Liver (tissue), 3 donors: ENCODE data around the gene C1orf210.

Experiments
- CTCF ChIP-seq: fragments of 150-350 bp; IDR thresholded peaks from 2 replicates; pipeline ENCODE4 v1.5.1; 2017; ENCODE audit warnings: improper control_type of control experiment, low read depth, low read length; ENCODE audit not compliant: missing input control
- JUND ChIP-seq, 2 donors: IDR thresholded peaks; 2 replicates each; pipeline ENCODE4 v1.6.1; 2016; ENCODE audit warnings: antibody characterized with exemption in 2 of 2
- RAD21 ChIP-seq, 2 donors: IDR thresholded peaks; 2 replicates each; pipeline ENCODE4 v1.6.1; 2016; ENCODE audit warnings: antibody characterized with exemption in 2 of 2, mild to moderate bottlenecking in 2 of 2
- RXRA ChIP-seq, 2 donors: IDR thresholded peaks; 2 replicates each; pipeline ENCODE4 v1.6.1; 2017 to 2018; ENCODE audit warnings: antibody characterized with exemption in 2 of 2, mild to moderate bottlenecking in 1 of 2
- TAF1 ChIP-seq: conservative IDR thresholded peaks from 2 replicates; pipeline ENCODE4 v1.6.1; 2016; ENCODE audit warnings: antibody characterized with exemption, mild to moderate bottlenecking
- TF ChIP-seq, protein P1 (sequence below): IDR thresholded peaks from 2 replicates; pipeline ENCODE4 v1.6.1; 2016; ENCODE audit warnings: antibody characterized with exemption
- TF ChIP-seq, protein P2 (sequence below): IDR thresholded peaks from 2 replicates; pipeline ENCODE4 v1.6.1; 2016; ENCODE audit warnings: antibody characterized with exemption, mild to moderate bottlenecking
- TF ChIP-seq, protein P3 (sequence below): IDR thresholded peaks from 2 replicates; pipeline ENCODE4 v1.6.1; 2016; ENCODE audit warnings: antibody characterized with exemption
- donor health status: healthy.
- donor health status: healthy.

- TF ChIP-seq CTCF (no peak), TAF1 (no peak), RAD21 (IDR thresholded peaks at IDR 0.05) (no peak), RXRA (IDR thresholded peaks at IDR 0.05) (no peak), JUND (IDR thresholded peaks at IDR 0.05) (no peak)
- TF ChIP-seq, protein P1, sequence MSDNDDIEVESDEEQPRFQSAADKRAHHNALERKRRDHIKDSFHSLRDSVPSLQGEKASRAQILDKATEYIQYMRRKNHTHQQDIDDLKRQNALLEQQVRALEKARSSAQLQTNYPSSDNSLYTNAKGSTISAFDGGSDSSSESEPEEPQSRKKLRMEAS, result no peak
- TF ChIP-seq, protein P2, sequence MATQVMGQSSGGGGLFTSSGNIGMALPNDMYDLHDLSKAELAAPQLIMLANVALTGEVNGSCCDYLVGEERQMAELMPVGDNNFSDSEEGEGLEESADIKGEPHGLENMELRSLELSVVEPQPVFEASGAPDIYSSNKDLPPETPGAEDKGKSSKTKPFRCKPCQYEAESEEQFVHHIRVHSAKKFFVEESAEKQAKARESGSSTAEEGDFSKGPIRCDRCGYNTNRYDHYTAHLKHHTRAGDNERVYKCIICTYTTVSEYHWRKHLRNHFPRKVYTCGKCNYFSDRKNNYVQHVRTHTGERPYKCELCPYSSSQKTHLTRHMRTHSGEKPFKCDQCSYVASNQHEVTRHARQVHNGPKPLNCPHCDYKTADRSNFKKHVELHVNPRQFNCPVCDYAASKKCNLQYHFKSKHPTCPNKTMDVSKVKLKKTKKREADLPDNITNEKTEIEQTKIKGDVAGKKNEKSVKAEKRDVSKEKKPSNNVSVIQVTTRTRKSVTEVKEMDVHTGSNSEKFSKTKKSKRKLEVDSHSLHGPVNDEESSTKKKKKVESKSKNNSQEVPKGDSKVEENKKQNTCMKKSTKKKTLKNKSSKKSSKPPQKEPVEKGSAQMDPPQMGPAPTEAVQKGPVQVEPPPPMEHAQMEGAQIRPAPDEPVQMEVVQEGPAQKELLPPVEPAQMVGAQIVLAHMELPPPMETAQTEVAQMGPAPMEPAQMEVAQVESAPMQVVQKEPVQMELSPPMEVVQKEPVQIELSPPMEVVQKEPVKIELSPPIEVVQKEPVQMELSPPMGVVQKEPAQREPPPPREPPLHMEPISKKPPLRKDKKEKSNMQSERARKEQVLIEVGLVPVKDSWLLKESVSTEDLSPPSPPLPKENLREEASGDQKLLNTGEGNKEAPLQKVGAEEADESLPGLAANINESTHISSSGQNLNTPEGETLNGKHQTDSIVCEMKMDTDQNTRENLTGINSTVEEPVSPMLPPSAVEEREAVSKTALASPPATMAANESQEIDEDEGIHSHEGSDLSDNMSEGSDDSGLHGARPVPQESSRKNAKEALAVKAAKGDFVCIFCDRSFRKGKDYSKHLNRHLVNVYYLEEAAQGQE, result no peak
- TF ChIP-seq, protein P3, sequence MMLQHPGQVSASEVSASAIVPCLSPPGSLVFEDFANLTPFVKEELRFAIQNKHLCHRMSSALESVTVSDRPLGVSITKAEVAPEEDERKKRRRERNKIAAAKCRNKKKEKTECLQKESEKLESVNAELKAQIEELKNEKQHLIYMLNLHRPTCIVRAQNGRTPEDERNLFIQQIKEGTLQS, result no peak
Measured at GRCh38 chr1:43298055-43298454, 12.7 kb upstream of the C1orf210 start.
